Astrocyte (in vitro differentiated cells and primary cell): ENCODE data around the gene PDS5A.

Experiments
- EZH2 ChIP-seq: IDR thresholded peaks from 2 replicates; pipeline ENCODE4 v1.6.1; 2012; ENCODE audit warnings: mild to moderate bottlenecking, low read length, inconsistent platforms; ENCODE audit not compliant: insufficient read depth
- TF ChIP-seq, protein P1 (sequence below): IDR thresholded peaks from 2 replicates; pipeline ENCODE4 v1.5.1; 2011; ENCODE audit warnings: low read depth, mild to moderate bottlenecking, inconsistent platforms, low read length, moderate library complexity; ENCODE audit not compliant: insufficient read depth

DNA sequence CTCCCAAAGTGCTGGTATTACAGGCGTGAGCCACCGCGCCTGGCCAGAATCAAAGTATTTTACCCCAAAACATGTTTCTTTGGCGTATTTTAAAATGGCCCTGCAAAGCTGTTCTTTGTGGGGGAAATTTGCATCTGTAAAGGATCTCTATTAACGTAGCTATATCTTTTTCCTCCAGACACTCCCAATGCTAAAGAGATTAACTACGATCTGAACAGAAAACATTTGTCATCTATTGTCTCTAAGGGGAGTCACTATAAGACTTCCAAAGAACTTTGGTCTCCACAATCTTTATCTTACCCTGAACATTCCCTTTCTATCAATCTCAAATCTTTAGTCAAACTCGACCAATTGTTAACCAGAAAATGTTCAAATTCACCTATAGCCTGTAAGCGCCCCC, 19.1 kb upstream of the PDS5A start:
- TF ChIP-seq, protein P1, sequence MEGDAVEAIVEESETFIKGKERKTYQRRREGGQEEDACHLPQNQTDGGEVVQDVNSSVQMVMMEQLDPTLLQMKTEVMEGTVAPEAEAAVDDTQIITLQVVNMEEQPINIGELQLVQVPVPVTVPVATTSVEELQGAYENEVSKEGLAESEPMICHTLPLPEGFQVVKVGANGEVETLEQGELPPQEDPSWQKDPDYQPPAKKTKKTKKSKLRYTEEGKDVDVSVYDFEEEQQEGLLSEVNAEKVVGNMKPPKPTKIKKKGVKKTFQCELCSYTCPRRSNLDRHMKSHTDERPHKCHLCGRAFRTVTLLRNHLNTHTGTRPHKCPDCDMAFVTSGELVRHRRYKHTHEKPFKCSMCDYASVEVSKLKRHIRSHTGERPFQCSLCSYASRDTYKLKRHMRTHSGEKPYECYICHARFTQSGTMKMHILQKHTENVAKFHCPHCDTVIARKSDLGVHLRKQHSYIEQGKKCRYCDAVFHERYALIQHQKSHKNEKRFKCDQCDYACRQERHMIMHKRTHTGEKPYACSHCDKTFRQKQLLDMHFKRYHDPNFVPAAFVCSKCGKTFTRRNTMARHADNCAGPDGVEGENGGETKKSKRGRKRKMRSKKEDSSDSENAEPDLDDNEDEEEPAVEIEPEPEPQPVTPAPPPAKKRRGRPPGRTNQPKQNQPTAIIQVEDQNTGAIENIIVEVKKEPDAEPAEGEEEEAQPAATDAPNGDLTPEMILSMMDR = no peak
- no peak for TF ChIP-seq EZH2
